ENCODE results near the gene ADPRS.
A peak's percentile ranks its signal among the peaks of the same experiment; 100 is the strongest.

The ADPRS gene

GRCh38 chr1:36088265-36088576 is 471 bp upstream of the ADPRS start:
- DNase-seq: no peak

GRCh38 chr1:36089393-36090121 is 865 bp downstream of the ADPRS start:
- DNase-seq: no peak

GRCh38 chr1:36091141-36091540 is 2.4 kb downstream of the ADPRS start:
- no peak for DNase-seq

DNA sequence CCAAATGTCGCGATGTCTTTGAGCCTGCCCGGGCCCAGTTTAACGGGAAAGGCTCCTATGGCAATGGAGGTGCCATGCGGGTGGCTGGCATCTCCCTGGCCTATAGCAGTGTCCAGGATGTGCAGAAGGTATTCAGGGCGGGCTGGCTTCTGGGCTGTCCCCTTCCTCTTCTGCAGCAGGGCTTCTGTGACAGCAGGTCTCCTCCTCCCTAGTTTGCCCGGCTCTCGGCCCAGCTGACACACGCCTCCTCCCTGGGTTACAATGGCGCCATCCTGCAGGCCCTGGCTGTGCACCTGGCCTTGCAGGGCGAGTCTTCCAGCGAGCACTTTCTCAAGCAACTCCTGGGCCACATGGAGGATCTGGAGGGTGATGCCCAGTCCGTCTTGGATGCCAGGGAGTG is 3.0 kb downstream of the ADPRS start:
- no peak for DNase-seq

DNA sequence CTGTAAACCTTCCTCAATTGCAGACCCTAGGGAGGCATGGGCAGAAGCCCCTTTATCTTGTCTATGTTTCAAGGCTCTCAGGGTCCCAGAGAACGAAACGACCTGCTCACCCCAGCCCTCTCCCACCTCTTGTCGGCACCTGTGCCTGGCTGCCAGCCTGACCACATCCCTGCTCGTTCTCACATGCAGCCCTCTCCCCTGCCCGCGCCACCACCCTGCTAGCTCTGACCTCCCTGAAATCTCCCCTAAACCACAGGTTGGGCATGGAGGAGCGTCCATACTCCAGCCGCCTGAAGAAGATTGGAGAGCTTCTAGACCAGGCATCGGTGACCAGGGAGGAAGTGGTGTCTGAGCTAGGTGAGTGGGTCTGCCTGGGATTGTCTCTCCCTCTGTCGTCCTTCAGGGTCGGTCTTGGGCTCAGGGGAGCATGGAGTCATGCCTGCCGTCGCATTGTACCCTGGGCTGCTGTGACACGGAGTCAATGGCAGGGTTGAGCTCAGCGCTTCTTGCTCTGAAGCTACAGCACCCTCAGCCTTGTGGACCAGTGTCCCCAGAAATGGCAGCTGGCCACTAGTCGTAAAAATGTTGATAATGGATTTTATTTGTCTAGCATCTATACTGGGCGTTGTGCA is 3.6 kb downstream of the ADPRS start:
- DNase-seq: no peak

DNA sequence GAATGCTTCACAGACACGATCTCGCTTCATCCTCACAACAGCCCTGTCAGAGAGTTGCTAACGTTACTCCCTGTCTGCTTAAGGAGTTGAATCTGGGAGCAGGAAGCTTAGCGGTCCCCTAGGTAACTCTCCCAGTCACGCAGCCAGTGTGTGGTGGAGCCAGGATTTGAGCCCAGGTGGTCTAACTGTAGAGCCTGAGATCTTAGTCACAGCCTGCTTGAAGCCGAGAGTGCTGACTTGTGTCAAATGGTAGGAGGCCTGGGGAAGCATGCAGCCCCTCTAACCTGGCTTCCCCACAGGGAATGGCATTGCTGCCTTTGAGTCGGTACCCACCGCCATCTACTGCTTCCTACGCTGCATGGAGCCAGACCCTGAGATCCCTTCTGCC is 4.1 kb downstream of the ADPRS start:
- DNase-seq: no peak

GRCh38 chr1:36093226-36093625 is 4.5 kb downstream of the ADPRS start:
- no peak for DNase-seq

DNA sequence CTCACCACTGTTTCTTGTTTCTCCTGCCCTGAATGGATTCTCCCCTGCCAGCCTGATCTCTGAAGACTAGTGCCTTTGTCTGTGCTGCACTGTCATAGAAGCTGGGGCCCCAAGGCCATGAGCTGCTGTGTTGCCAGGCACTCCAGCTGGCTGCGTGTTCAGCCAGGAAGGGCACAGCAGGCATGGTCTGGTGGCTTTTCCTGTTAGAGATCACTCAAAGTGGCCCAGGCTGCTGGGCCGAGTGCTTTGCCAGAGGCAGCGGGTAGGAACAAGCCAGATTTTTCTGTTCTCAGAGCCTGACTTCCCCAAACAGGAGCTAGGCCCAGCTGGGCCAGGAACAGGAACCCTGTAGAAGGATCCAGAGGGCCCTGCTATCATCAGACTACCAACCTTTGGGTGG is 5.2 kb downstream of the ADPRS start:
- DNase-seq: no peak

GRCh38 chr1:36094621-36095061 is 5.9 kb downstream of the ADPRS start:
- no peak for DNase-seq

DNA sequence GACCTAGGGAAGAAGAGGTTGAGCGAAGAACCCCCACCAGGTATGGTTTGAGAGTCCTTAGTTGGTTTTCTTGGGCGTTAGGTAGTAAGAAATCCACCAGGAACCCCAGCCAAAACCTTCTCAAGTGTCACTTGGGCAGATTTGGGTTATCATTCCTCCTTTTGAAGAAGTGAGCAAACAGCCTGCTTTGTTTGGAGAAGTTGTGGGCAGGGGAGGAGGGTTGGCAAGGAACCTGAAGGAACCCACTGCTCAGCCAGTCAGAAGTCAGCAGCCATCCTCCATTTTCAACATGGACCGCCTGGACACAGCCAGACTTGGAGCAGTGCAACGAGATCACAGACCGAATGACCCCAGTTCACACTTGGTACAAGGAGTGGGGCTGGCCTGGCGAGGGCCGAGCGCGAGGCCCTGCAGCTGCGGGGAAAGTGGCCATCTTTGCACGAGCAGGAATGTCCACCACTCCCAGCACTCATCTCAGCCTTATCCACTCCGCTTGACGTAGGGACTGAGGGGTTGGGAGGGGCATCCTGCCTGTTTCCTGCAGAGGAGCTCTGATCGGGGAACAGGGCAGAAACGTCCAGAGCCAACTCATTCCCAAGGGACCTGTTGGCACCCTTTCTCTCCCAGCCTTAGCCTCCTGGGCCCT is 7.2 kb downstream of the ADPRS start:
- no peak for DNase-seq

GRCh38 chr1:36096500-36097432 is 8.1 kb downstream of the ADPRS start:
- DNase-seq: no peak

GRCh38 chr1:36097693-36098585 is 9.2 kb downstream of the ADPRS start:
- DNase-seq: no peak

GRCh38 chr1:36098650-36099365 is 10.1 kb downstream of the ADPRS start:
- DNase-seq: no peak

DNA sequence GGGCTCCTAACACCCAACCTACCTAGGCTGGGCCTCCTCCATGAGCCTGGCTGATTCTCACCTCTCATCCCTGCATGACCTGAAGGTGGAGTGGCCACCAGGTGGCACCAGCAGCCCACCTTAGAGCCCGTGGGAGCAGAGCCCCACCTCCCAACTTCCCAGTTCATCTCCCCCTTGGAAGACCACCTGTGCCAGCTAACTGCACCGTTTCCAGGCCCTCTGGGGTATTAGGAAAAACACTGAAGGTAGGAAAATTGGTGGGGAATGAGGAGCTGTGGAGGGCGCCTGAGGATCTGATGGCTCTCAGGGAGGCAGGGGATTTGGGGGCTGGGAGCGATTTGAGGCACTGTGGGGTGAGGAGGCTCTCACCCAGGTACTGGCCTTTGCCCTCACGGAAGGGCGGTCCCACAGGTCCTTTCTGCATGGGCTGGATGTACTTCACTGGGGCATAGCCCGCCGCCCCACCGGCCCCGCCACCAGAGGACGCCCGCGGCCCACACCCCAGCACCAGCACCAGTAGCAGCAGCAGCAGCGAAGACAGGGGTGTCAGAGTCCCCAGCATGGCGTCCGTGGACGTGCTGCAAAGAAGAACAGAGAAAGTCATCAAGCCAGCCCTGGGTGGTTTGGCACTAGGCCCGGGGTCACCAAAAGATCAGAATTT is 11.1 kb downstream of the ADPRS start:
- peak; percentile 72 for DNase-seq

- DNase-seq: no peak
Measured at GRCh38 chr1:36100376-36100775, 11.7 kb downstream of the ADPRS start.

GRCh38 chr1:36101546-36101945 is 12.9 kb downstream of the ADPRS start:
- no peak for DNase-seq

GRCh38 chr1:36106269-36106668 is 17.6 kb downstream of the ADPRS start:
- DNase-seq: no peak

- DNase-seq: no peak
Measured at GRCh38 chr1:36107394-36107793, 18.7 kb downstream of the ADPRS start.

GRCh38 chr1:36108314-36108713 is 19.6 kb downstream of the ADPRS start:
- no peak for DNase-seq

GRCh38 chr1:36109041-36109679 is 20.5 kb downstream of the ADPRS start:
- DNase-seq: no peak
